ENCODE measurements around the gene OSBPL1A.

Gene OSBPL1A

DNA sequence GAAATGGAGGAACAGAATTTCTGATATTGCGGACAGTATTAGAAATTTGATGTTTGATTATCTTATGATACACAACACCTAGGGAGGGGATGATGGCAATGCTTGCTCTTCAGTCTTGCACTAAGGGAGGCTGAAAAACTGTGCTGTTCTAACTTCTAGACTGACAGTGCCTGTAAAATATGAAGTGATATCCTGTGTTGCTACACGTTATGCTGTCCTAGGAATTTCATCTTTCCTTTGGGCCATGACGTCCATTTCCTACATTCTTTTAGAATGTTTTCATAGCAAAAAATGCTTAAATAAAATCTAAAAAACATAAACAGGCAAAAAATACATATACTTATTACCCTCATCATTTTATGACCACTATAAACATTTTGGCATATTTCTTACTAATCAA lies 55.3 kb downstream of the OSBPL1A start:
- DNase-seq, result no peak
- H3K4me1 ChIP-seq, result no peaks in the 10 kb centered on the region
- H3K9me3 ChIP-seq, result no peaks in the 10 kb centered on the region
- TF ChIP-seq CTCF (IDR thresholded peaks at IDR 0.05; ENCODE audit: low read depth, low read length), result no peak
- H3K36me3 ChIP-seq, result no peaks in the 10 kb centered on the region
- no peak overlapping the region for H3K4me3 ChIP-seq (ENCODE audit: low read depth, low read length)
- H3K27me3 ChIP-seq, result no peaks in the 10 kb centered on the region

- Histone ChIP-seq H3K9me3 (no peaks in the 10 kb centered on the region), H3K36me3 (no peaks in the 10 kb centered on the region), H3K4me1 (no peaks in the 10 kb centered on the region), H3K27me3 (no peaks in the 10 kb centered on the region), H3K4me3 (ENCODE audit: low read depth, low read length) (no peak overlapping the region)
- DNase-seq, result no peak
- TF ChIP-seq CTCF (IDR thresholded peaks at IDR 0.05; ENCODE audit: low read depth, low read length), result no peak
Measured at GRCh38 chr18:24341361-24341760, 56.3 kb downstream of the OSBPL1A start.

GRCh38 chr18:24333084-24333483 lies 64.5 kb downstream of the OSBPL1A start:
- H3K36me3 ChIP-seq, result no peaks in the 10 kb centered on the region
- no peak for TF ChIP-seq CTCF (IDR thresholded peaks at IDR 0.05; ENCODE audit: low read depth, low read length)
- H3K9me3 ChIP-seq, result no peaks in the 10 kb centered on the region
- H3K4me1 ChIP-seq, result no peaks in the 10 kb centered on the region
- no peak for DNase-seq
- H3K4me3 ChIP-seq (ENCODE audit: low read depth, low read length), result no peak overlapping the region
- no peaks in the 10 kb centered on the region for H3K27me3 ChIP-seq

DNA sequence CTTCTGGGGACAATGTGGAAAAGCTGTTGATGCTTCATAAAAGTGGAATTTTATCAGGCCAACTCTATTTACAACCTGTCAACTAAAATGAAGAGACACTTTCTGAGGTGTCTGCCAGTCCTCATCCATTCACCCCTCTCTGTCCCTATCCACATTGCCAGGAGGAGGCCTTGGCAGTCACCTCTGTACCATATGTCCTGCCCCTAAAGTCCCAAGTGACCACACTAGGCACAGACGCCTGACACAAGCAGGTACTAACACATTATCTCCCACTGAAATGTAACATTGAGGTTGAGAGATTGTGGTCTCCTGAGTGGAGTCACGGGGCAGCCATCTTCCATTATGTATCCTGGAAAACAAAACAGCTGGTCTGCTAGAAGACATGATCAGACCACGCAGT lies 71.4 kb downstream of the OSBPL1A start:
- Histone ChIP-seq H3K4me1 (no peaks in the 10 kb centered on the region), H3K9me3 (no peaks in the 10 kb centered on the region), H3K4me3 (ENCODE audit: low read depth, low read length) (no peak overlapping the region), H3K27me3 (no peaks in the 10 kb centered on the region), H3K36me3 (no peaks in the 10 kb centered on the region)
- TF ChIP-seq CTCF (IDR thresholded peaks at IDR 0.05; ENCODE audit: low read depth, low read length), result no peak
- no peak for DNase-seq

GRCh38 chr18:24322584-24323136 lies 75.0 kb downstream of the OSBPL1A start:
- Histone ChIP-seq H3K4me3 (ENCODE audit: low read depth, low read length) (no peak overlapping the region), H3K9me3 (no peaks in the 10 kb centered on the region), H3K27me3 (no peaks in the 10 kb centered on the region), H3K36me3 (no peaks in the 10 kb centered on the region), H3K4me1 (0 out of 2 replicates have a peak, but pooled peaks cover 5% of the 10 kb centered on the region)
- DNase-seq, result no peak
- no peak for TF ChIP-seq CTCF (IDR thresholded peaks at IDR 0.05; ENCODE audit: low read depth, low read length)

- no peak for TF ChIP-seq CTCF (IDR thresholded peaks at IDR 0.05; ENCODE audit: low read depth, low read length)
- Histone ChIP-seq H3K36me3 (no peaks in the 10 kb centered on the region), H3K4me3 (ENCODE audit: low read depth, low read length) (no peak overlapping the region), H3K27me3 (no peaks in the 10 kb centered on the region), H3K9me3 (no peaks in the 10 kb centered on the region), H3K4me1 (0 out of 2 replicates have a peak, but pooled peaks cover 5% of the 10 kb centered on the region)
- DNase-seq, result no peak
Measured at GRCh38 chr18:24321071-24321470, 76.6 kb downstream of the OSBPL1A start.
